Uterus (tissue), 4 donors: ENCODE results near the gene CST5. TPM values are rescaled to one million over a fixed set of nuclear protein-coding genes. Genes with fewer than 3 reads are reported as not detected.
"Not testable (repeated sequence)": the region's sequence is repeated elsewhere in the genome, so short reads cannot be mapped to it uniquely, and the experiment has no call there.

Experiments
- DNase-seq, 2 donors: peaks; one replicate each; pipeline ENCODE4 v3.0.0-alpha.2; 2019 to 2020
- H3K27ac ChIP-seq, 2 donors: fragments of 200-600 bp; sonication (generic); 1 replicate in 1 of 2; 2 replicates in 1 of 2; pipeline ENCODE4 v1.5.1; 2016 to 2018
- H3K27me3 ChIP-seq, 2 donors: fragments of 200-600 bp; sonication (generic); one replicate each; pipeline ENCODE4 v1.5.1; 2018 to 2019; ENCODE audit warnings: control low read depth in 1 of 2
- H3K36me3 ChIP-seq, 2 donors: fragments of 200-600 bp; sonication (generic); one replicate each; pipeline ENCODE4 v1.5.1; 2019; ENCODE audit warnings: control low read depth in 1 of 2
- H3K4me1 ChIP-seq, 2 donors: fragments of 200-600 bp; sonication (generic); one replicate each; pipeline ENCODE4 v1.5.1; 2018 to 2019; ENCODE audit warnings: control low read depth in 1 of 2
- H3K4me3 ChIP-seq, 2 donors: fragments of 200-600 bp; sonication (generic); 1 replicate in 1 of 2; 2 replicates in 1 of 2; pipeline ENCODE4 v1.5.1; 2018 to 2019; ENCODE audit warnings: mild to moderate bottlenecking in 1 of 2
- H3K9me3 ChIP-seq, 2 donors: fragments of 200-600 bp; sonication (generic); one replicate each; pipeline ENCODE4 v1.5.1; 2019; ENCODE audit warnings: control low read depth in 1 of 2
- CTCF ChIP-seq, 4 experiments: fragments of 200-600 bp in 2 of 4; fragments of 450-650 bp in 2 of 4; sonication (generic) in 2 of 4; IDR thresholded peaks; one replicate each; pipeline ENCODE4 v1.5.1; 2016 to 2019; ENCODE audit warnings: antibody characterized with exemption in 4 of 4, mild to moderate bottlenecking in 2 of 4, moderate library complexity in 1 of 4
- POLR2A ChIP-seq, 2 donors: fragments of 450-650 bp; IDR thresholded peaks; one replicate each; pipeline ENCODE4 v1.6.1; 2016; ENCODE audit warnings: antibody characterized with exemption in 2 of 2, mild to moderate bottlenecking in 1 of 2, moderate library complexity in 1 of 2
- intact Hi-C: fragments of 100-400 bp; cut with DNase I; formaldehyde crosslinking; loops from one replicate; pipeline ENCODE4 v1.15.1; 2023; ENCODE audit warnings: low total_unique reads
- total RNA-seq, 4 donors: library from RNA; depleted of rRNA in 3 of 4; stranded (reverse); fragments of >200 nt in 3 of 4; gene quantifications; one replicate each; pipeline versions ENCODE4 v1.1.0 to v1.2.4, GENCODE V29; 2014 to 2023
- donor health status: DM: yes; HTN: yes; CAD: no.

The CST5 gene
- total RNA-seq, 4 donors from 2014 or later = not detected

- Histone ChIP-seq H3K4me3 (no peak overlapping the region), H3K4me1 (no peaks in the 10 kb centered on the region), H3K9me3 (no peaks in the 10 kb centered on the region), H3K36me3 (no peaks in the 10 kb centered on the region), H3K27ac (no peak overlapping the region), H3K27me3 (no peaks in the 10 kb centered on the region)
- TF ChIP-seq CTCF (IDR thresholded peaks at IDR 0.05) (no peak), POLR2A (IDR thresholded peaks at IDR 0.05) (no peak)
- DNase-seq = no peak
- intact Hi-C loops = no loop called here
Observed at GRCh38 chr20:23879811-23880374, 345 bp upstream of the CST5 start.

GRCh38 chr20:23878787-23879186 is 761 bp downstream of the CST5 start:
- DNase-seq = no peak
- H3K36me3 ChIP-seq = no peaks in the 10 kb centered on the region
- no peak for TF ChIP-seq POLR2A (IDR thresholded peaks at IDR 0.05)
- TF ChIP-seq CTCF (IDR thresholded peaks at IDR 0.05) = no peak
- H3K27ac ChIP-seq = no peak overlapping the region
- intact Hi-C loops = no loop called here
- H3K4me1 ChIP-seq = no peaks in the 10 kb centered on the region
- H3K4me3 ChIP-seq = no peak overlapping the region
- no peaks in the 10 kb centered on the region for H3K27me3 ChIP-seq
- H3K9me3 ChIP-seq = no peaks in the 10 kb centered on the region

GRCh38 chr20:23878016-23878542 is 1.5 kb downstream of the CST5 start:
- DNase-seq, H3K9me3 ChIP-seq, H3K27me3 ChIP-seq, H3K36me3 ChIP-seq, H3K4me3 ChIP-seq, intact Hi-C loops, H3K27ac ChIP-seq, H3K4me1 ChIP-seq: not testable (repeated sequence)

- H3K36me3 ChIP-seq = no peaks in the 10 kb centered on the region
- H3K9me3 ChIP-seq = no peaks in the 10 kb centered on the region
- intact Hi-C loops = no loop called here
- H3K4me3 ChIP-seq = no peak overlapping the region
- H3K4me1 ChIP-seq = no peaks in the 10 kb centered on the region
- TF ChIP-seq POLR2A (IDR thresholded peaks at IDR 0.05) (no peak), CTCF (IDR thresholded peaks at IDR 0.05) (no peak)
- no peaks in the 10 kb centered on the region for H3K27me3 ChIP-seq
- no peak overlapping the region for H3K27ac ChIP-seq
- no peak for DNase-seq
Observed at GRCh38 chr20:23877524-23877923, 2.0 kb downstream of the CST5 start.

GRCh38 chr20:23875606-23876237 is 3.8 kb downstream of the CST5 start:
- H3K27ac ChIP-seq = no peak overlapping the region
- TF ChIP-seq CTCF (IDR thresholded peaks at IDR 0.05) (no peak), POLR2A (IDR thresholded peaks at IDR 0.05) (no peak)
- H3K27me3 ChIP-seq = no peaks in the 10 kb centered on the region
- no peak overlapping the region for H3K4me3 ChIP-seq
- no peaks in the 10 kb centered on the region for H3K4me1 ChIP-seq
- no peaks in the 10 kb centered on the region for H3K9me3 ChIP-seq
- no peaks in the 10 kb centered on the region for H3K36me3 ChIP-seq
- intact Hi-C loops = no loop called here
- no peak for DNase-seq
